AG04450 (cell line): ENCODE data around the gene ZMYND19. TPM values are rescaled to one million over a fixed set of nuclear protein-coding genes. Genes with fewer than 3 reads are reported as not detected.

Experiments
- CTCF ChIA-PET: fragments of 300-600, 350-600 bp; formaldehyde crosslinking; extraction: SDS; loops from one replicate; lab custom pipeline; 2022; ENCODE audit warnings: antibody characterized with exemption, inconsistent platforms; lab: Charles Lee
- POLR2A ChIA-PET: fragments of 350-600 bp; formaldehyde crosslinking; extraction: SDS; loops from one replicate; lab custom pipeline; 2021; ENCODE audit warnings: antibody characterized with exemption, inconsistent platforms; lab: Yijun Ruan, JAX
- DNase-seq: peaks from one replicate; pipeline ENCODE4 v3.0.0-alpha.2; 2011; ENCODE audit warnings: low read depth, low spot score
- H3K27ac ChIP-seq: one replicate; pipeline ENCODE4 v1.5.1; 2012; ENCODE audit warnings: low read depth, low read length, control low read depth
- H3K27me3 ChIP-seq: one replicate; pipeline ENCODE4 v1.6.0; 2012; ENCODE audit warnings: low read length; ENCODE audit not compliant: control insufficient read depth, insufficient read depth
- H3K4me3 ChIP-seq: 2 replicates; pipeline ENCODE4 v1.5.1; 2011; ENCODE audit warnings: mild to moderate bottlenecking, low read depth, low read length, control low read depth
- H3K9me3 ChIP-seq: 2 replicates; pipeline ENCODE4 v1.5.1; 2012; ENCODE audit warnings: low read length; ENCODE audit not compliant: control insufficient read depth, insufficient read depth
- polyA minus RNA-seq: library from RNA; depleted of rRNA, polyadenylated mRNA; stranded (reverse); fragments of >200 nt; gene quantifications from 2 replicates; pipeline ENCODE4 v1.2.3, GENCODE V29; 2011; rRNA and poly(A)+ RNA removed
- polyA plus RNA-seq: library from polyadenylated mRNA; depleted of rRNA; stranded (reverse); fragments of >200 nt; gene quantifications from 2 replicates; pipeline ENCODE4 v1.2.3, GENCODE V29; 2011; rRNA removed
- TF ChIP-seq, protein P1 (sequence below): IDR thresholded peaks from 2 replicates; pipeline ENCODE4 v1.5.1; 2011; ENCODE audit warnings: low read depth, low read length, control low read depth, inconsistent platforms

The ZMYND19 gene
- polyA plus RNA-seq (11.4 and 11.6 TPM in 2 replicates), polyA minus RNA-seq (6.5 and 10.5 TPM in 2 replicates)

DNA sequence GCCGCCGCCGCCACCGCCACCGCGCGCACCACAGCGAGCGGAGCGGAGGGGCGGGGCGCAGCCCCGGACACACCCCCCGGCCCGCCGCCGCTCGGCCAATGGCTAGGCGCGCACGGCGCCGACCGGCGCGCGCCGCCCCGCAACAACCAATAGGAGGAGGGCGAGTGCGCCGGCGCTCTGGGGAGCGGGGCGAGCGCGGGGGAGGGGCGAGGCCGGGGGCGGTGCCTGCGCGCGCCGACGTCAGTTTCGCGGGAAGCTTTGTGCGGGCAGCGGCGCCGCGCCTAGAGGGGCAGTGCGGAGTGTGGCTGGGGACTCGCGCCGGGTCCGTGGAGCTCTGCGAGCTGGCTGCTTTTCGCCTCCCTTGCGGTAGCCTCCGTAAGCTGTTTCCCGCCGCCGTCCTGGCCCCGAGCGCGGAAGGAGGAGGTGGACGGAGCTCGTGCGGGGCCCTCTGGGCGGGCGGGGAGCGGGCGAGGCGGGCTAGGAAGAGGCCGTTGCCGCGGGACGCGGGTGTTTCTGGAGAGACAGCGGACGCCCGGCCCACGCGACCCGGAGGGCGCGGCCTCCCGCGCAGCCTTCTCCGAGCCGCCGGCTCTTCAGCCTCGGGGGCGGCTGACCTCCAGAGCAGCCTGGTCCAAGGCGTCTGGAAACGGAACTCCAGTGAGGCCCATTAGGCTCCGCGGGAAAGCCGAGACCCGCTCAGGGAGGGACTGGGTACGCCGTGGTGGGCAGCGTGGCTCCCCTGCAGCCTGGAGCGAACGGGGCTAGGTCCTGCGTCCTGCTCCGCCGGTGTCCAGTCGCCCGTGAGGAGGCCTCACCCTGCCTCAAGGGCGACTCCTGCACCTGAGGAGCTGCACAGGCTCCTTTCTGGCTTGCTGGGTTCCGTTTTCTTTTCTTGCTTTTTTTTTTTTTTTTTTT lies at the start of gene ZMYND19:
Gene ZMYND19 (minus strand): TSS at position 44 of the 915 bp plus-strand sequence. CDS start 249 bp downstream, outside the sequence.
- ChIA-PET CTCF (no interaction called here), POLR2A (interaction anchor here (0.6 to 1.1 kb wide), 4 partner anchors 11 to 28 kb away, joined by 3 to 5 read pairs (median 4); partner anchors contain the start of genes ARRDC1 and EHMT1)
- peak; percentile 42 for DNase-seq

GRCh38 chr9:137639303-137640051 lies 49.2 kb upstream of the ZMYND19 start:
- POLR2A ChIA-PET, result no interaction called here
- Histone ChIP-seq H3K4me3 (peak overlapping the region; percentile 5), H3K27ac (no peak overlapping the region), H3K27me3 (no peaks in the 10 kb centered on the region), H3K9me3 (no peaks in the 10 kb centered on the region)
- no peak for DNase-seq
- CTCF ChIA-PET, result no interaction called here
- TF ChIP-seq, protein P1, sequence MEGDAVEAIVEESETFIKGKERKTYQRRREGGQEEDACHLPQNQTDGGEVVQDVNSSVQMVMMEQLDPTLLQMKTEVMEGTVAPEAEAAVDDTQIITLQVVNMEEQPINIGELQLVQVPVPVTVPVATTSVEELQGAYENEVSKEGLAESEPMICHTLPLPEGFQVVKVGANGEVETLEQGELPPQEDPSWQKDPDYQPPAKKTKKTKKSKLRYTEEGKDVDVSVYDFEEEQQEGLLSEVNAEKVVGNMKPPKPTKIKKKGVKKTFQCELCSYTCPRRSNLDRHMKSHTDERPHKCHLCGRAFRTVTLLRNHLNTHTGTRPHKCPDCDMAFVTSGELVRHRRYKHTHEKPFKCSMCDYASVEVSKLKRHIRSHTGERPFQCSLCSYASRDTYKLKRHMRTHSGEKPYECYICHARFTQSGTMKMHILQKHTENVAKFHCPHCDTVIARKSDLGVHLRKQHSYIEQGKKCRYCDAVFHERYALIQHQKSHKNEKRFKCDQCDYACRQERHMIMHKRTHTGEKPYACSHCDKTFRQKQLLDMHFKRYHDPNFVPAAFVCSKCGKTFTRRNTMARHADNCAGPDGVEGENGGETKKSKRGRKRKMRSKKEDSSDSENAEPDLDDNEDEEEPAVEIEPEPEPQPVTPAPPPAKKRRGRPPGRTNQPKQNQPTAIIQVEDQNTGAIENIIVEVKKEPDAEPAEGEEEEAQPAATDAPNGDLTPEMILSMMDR, result no peak

More for the DNA sequence above, at the start of gene ZMYND19:
- H3K27ac ChIP-seq, result peak within 1 kb of the TSS; percentile 39
- TF ChIP-seq, protein P1, result no peak
- peak within 1 kb of the TSS; percentile 79 for H3K4me3 ChIP-seq
- H3K27me3 ChIP-seq, result no peaks in the 10 kb centered on the region
- H3K9me3 ChIP-seq, result no peaks in the 10 kb centered on the region

- TF ChIP-seq, protein P1, result no peak
- ChIA-PET POLR2A (no interaction called here), CTCF (no interaction called here)
- H3K9me3 ChIP-seq, result no peaks in the 10 kb centered on the region
- H3K27me3 ChIP-seq, result no peaks in the 10 kb centered on the region
- H3K4me3 ChIP-seq, result no peak overlapping the region
- no peak for DNase-seq
- no peak overlapping the region for H3K27ac ChIP-seq
These were observed 48.4 kb upstream of the ZMYND19 start for GRCh38 chr9:137638680-137639079.

DNA sequence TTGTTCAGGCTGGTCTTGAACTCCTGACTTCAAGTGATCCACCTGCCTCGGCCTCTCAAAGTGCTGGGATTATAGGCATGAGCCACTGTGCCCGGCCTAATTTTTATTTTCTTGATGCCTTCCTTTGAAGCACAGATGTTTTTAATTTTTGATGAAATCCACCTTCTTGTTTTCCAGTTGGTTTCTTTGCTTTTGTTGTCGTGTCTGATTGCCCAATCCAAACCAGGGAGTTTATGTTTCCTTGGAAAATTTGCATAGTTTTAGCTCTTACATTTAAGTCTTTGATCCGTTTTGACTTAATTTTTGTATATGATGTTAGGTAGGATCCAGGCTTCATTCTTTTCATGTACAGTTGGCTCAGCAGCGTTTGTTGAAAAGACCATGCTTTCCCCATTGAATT lies 43.7 kb upstream of the ZMYND19 start:
- TF ChIP-seq, protein P1, result no peak
- CTCF ChIA-PET, result interaction anchor here (0.7 to 1.0 kb wide), 2 partner anchors 37 to 39 kb away, joined by 4 to 5 read pairs; no protein-coding TSS in a partner anchor
- no peak for DNase-seq

More for the DNA sequence above, 43.7 kb upstream of the ZMYND19 start:
- Histone ChIP-seq H3K27me3 (no peaks in the 10 kb centered on the region), H3K27ac (no peak overlapping the region), H3K4me3 (no peak overlapping the region), H3K9me3 (no peaks in the 10 kb centered on the region)
- POLR2A ChIA-PET, result no interaction called here
